Upper lobe of right lung (tissue), 1 donor: ENCODE data around the gene CEP83. TPM values are rescaled to one million over a fixed set of nuclear protein-coding genes. Genes with fewer than 3 reads are reported as not detected.

ENCODE experiments used
- ATAC-seq: fragments of 200-7000 bp; cut with Tn5 transposase; one replicate; pipeline ENCODE4 v1.9.1; 2020; ENCODE audit warnings: mild to moderate bottlenecking, moderate library complexity
- DNase-seq: peaks from one replicate; pipeline ENCODE4 v3.0.0-alpha.2; 2020
- H3K27ac ChIP-seq: fragments of 200-600 bp; one replicate; pipeline ENCODE4 v1.8.0; 2022
- H3K27me3 ChIP-seq: fragments of 200-600 bp; one replicate; pipeline ENCODE4 v1.8.0; 2022; ENCODE audit warnings: mild to moderate bottlenecking
- H3K36me3 ChIP-seq: fragments of 200-600 bp; one replicate; pipeline ENCODE4 v1.8.0; 2022
- H3K4me1 ChIP-seq: fragments of 200-600 bp; one replicate; pipeline ENCODE4 v1.8.0; 2022
- H3K4me3 ChIP-seq: fragments of 200-600 bp; one replicate; pipeline ENCODE4 v1.8.0; 2022; ENCODE audit warnings: mild to moderate bottlenecking
- H3K9me3 ChIP-seq: fragments of 200-600 bp; one replicate; pipeline ENCODE4 v1.8.0; 2022
- CTCF ChIP-seq: fragments of 200-600 bp; IDR thresholded peaks from one replicate; pipeline ENCODE4 v1.8.0; 2022; ENCODE audit warnings: antibody characterized with exemption
- intact Hi-C: fragments of 100-400 bp; cut with DNase I; formaldehyde crosslinking; loops from one replicate; pipeline ENCODE4 v1.11.0; 2022
- total RNA-seq: library from RNA; stranded (reverse); fragmentation: NEBNext Ultra II Directional; extraction: Animal tissue kit (Norgen Biotek cat#: 25700); gene quantifications from one replicate; pipeline ENCODE4 v1.2.1, GENCODE V29; 2021
- donor health status: DM: no; HTN: yes; CAD: no; lungs with severe emphysema.

CEP83 gene
- total RNA-seq, 1 donor from 2014 or later = 11.0 TPM

GRCh38 chr12:94308612-94309011 lies 151.1 kb downstream of the CEP83 start:
- Histone ChIP-seq H3K27ac (no peak overlapping the region), H3K27me3 (no peaks in the 10 kb centered on the region), H3K9me3 (no peaks in the 10 kb centered on the region), H3K4me3 (no peak overlapping the region), H3K4me1 (peaks cover 6% of the 10 kb centered on the region), H3K36me3 (peaks cover 23% of the 10 kb centered on the region)
- intact Hi-C loops = no loop called here
- DNase-seq (no peak), ATAC-seq (peak; percentile 27)
- no peak for TF ChIP-seq CTCF

GRCh38 chr12:94305130-94305957 lies 154.3 kb downstream of the CEP83 start:
- ATAC-seq (peak; percentile 87), DNase-seq (no peak)
- Histone ChIP-seq H3K9me3 (no peaks in the 10 kb centered on the region), H3K36me3 (peaks cover 23% of the 10 kb centered on the region), H3K27ac (peak overlapping the region; percentile 12), H3K27me3 (no peaks in the 10 kb centered on the region), H3K4me1 (peaks cover 6% of the 10 kb centered on the region), H3K4me3 (no peak overlapping the region)
- intact Hi-C loops = no loop called here
- no peak for TF ChIP-seq CTCF

GRCh38 chr12:94304566-94305061 lies 155.1 kb downstream of the CEP83 start:
- Histone ChIP-seq H3K36me3 (peaks cover 23% of the 10 kb centered on the region), H3K4me1 (peaks cover 6% of the 10 kb centered on the region), H3K27ac (no peak overlapping the region), H3K27me3 (no peaks in the 10 kb centered on the region), H3K4me3 (no peak overlapping the region), H3K9me3 (no peaks in the 10 kb centered on the region)
- ATAC-seq (peak; percentile 83), DNase-seq (no peak)
- TF ChIP-seq CTCF = no peak
- intact Hi-C loops = no loop called here

GRCh38 chr12:94304012-94304411 lies 155.7 kb downstream of the CEP83 start:
- H3K4me3 ChIP-seq = no peak overlapping the region
- DNase-seq (no peak), ATAC-seq (no peak)
- H3K36me3 ChIP-seq = peaks cover 23% of the 10 kb centered on the region
- H3K27me3 ChIP-seq = no peaks in the 10 kb centered on the region
- peaks cover 6% of the 10 kb centered on the region for H3K4me1 ChIP-seq
- intact Hi-C loops = no loop called here
- H3K9me3 ChIP-seq = no peaks in the 10 kb centered on the region
- H3K27ac ChIP-seq = no peak overlapping the region
- no peak for TF ChIP-seq CTCF

- no peak for TF ChIP-seq CTCF
- H3K36me3 ChIP-seq = peaks cover 8% of the 10 kb centered on the region
- no peaks in the 10 kb centered on the region for H3K27me3 ChIP-seq
- no peak overlapping the region for H3K27ac ChIP-seq
- no peaks in the 10 kb centered on the region for H3K9me3 ChIP-seq
- intact Hi-C loops = no loop called here
- no peak overlapping the region for H3K4me3 ChIP-seq
- DNase-seq = no peak
- H3K4me1 ChIP-seq = no peaks in the 10 kb centered on the region
- ATAC-seq = no peak
Observed at GRCh38 chr12:94299846-94300245, 159.8 kb downstream of the CEP83 start.
